A673 (cell line): ENCODE data around the gene NFATC3. TPM values are rescaled to one million over a fixed set of nuclear protein-coding genes. Genes with fewer than 3 reads are reported as not detected.
"Not testable (repeated sequence)": the region's sequence is repeated elsewhere in the genome, so short reads cannot be mapped to it uniquely, and the experiment has no call there.

Experiments
- BruUV-seq: library from RNA; stranded (reverse); fragments of 400-500 nt; replicated peaks from 2 replicates; lab custom pipeline; 2021; lab: Mats Ljungman, UMichigan
- CTCF ChIA-PET: fragments of 300-600 bp; sonication (Branson Sonifier 250); formaldehyde crosslinking; loops from one replicate; lab custom pipeline; 2022; ENCODE audit warnings: antibody characterized with exemption; lab: Charles Lee
- POLR2A ChIA-PET: fragments of 300-600 bp; sonication (Branson Sonifier 250); formaldehyde crosslinking; loops from one replicate; lab custom pipeline; 2022; ENCODE audit warnings: antibody characterized with exemption; ENCODE audit not compliant: low non-redundant PET; lab: Charles Lee
- DNase-seq: peaks from one replicate; pipeline ENCODE4 v3.0.0-alpha.2; 2015; ENCODE audit warnings: low spot score
- H3K27ac ChIP-seq: fragments of 200-600 bp; sonication (generic); 2 replicates; pipeline ENCODE4 v1.5.1; 2016; ENCODE audit warnings: mixed run types, low read depth, mild to moderate bottlenecking, mixed read lengths, antibody characterized with exemption, low read length; ENCODE audit not compliant: poor library complexity, severe bottlenecking
- H3K27me3 ChIP-seq: fragments of 200-600 bp; sonication (generic); replicated peaks from 2 replicates; pipeline ENCODE4 v1.6.1; 2017; ENCODE audit warnings: mixed run types, low read depth, mild to moderate bottlenecking, mixed read lengths, antibody characterized with exemption, low read length; ENCODE audit not compliant: insufficient read depth, poor library complexity
- H3K36me3 ChIP-seq: fragments of 200-600 bp; sonication (generic); 2 replicates; pipeline ENCODE4 v1.6.1; 2016; ENCODE audit warnings: mixed run types, mild to moderate bottlenecking, mixed read lengths, antibody characterized with exemption, low read length; ENCODE audit not compliant: insufficient read depth, poor library complexity, severe bottlenecking
- H3K4me1 ChIP-seq: fragments of 200-600 bp; sonication (generic); 2 replicates; pipeline ENCODE4 v1.6.1; 2017; ENCODE audit warnings: mixed run types, mild to moderate bottlenecking, mixed read lengths, antibody characterized with exemption, low read length; ENCODE audit not compliant: insufficient read depth, poor library complexity, severe bottlenecking
- H3K4me3 ChIP-seq: fragments of 200-600 bp; sonication (generic); 2 replicates; pipeline ENCODE4 v1.5.1; 2016; ENCODE audit warnings: low read depth, mixed run types, mild to moderate bottlenecking, mixed read lengths, low read length; ENCODE audit not compliant: poor library complexity, severe bottlenecking
- H3K9me3 ChIP-seq: fragments of 200-600 bp; sonication (generic); 2 replicates; pipeline ENCODE4 v1.6.1; 2016; ENCODE audit warnings: mixed run types, low read depth, mild to moderate bottlenecking, mixed read lengths, antibody characterized with exemption, low read length; ENCODE audit not compliant: poor library complexity, severe bottlenecking
- CTCF ChIP-seq: fragments of 300-800, 200-600 bp; sonication (generic); conservative IDR thresholded peaks from 2 replicates; pipeline ENCODE4 v1.5.1; 2017; ENCODE audit warnings: low read depth, mild to moderate bottlenecking, antibody characterized with exemption, low read length, moderate library complexity, mixed read lengths
- EZH2 ChIP-seq: fragments of 200-600 bp; sonication (generic); IDR thresholded peaks from 2 replicates; pipeline ENCODE4 v1.6.1; 2017; ENCODE audit warnings: borderline replicate concordance, low read depth, mild to moderate bottlenecking, mixed read lengths, antibody characterized with exemption, low read length; ENCODE audit not compliant: poor library complexity, severe bottlenecking
- intact Hi-C: fragments of 100-400 bp; cut with micrococcal nuclease; formaldehyde crosslinking; loops from one replicate; pipeline ENCODE4 v1.10.0; 2022; ENCODE audit not compliant: unreplicated experiment
- total RNA-seq: library from RNA; stranded (reverse); gene quantifications from 2 replicates; pipeline ENCODE4 v1.2.3, GENCODE V29; 2021

NFATC3 gene
- total RNA-seq, 1 experiment from 2014 or later: 56.0 TPM

GRCh38 chr16:68115851-68116250 lies 30.7 kb downstream of the NFATC3 start:
- Histone ChIP-seq H3K9me3 (peaks cover 5% of the 10 kb centered on the region), H3K36me3 (no peaks in the 10 kb centered on the region), H3K4me3 (no peak overlapping the region), H3K27ac (no peak overlapping the region), H3K27me3 (no peaks in the 10 kb centered on the region), H3K4me1 (no peaks in the 10 kb centered on the region)
- no TSS peak for BruUV-seq
- ChIA-PET CTCF (no interaction called here), POLR2A (no interaction called here)
- intact Hi-C loops: no loop called here
- no peak for DNase-seq
- TF ChIP-seq CTCF (no peak), EZH2 (no peak)

GRCh38 chr16:68116256-68116867 lies 31.2 kb downstream of the NFATC3 start:
- BruUV-seq: no TSS peak
- H3K4me1 ChIP-seq: no peaks in the 10 kb centered on the region
- H3K27me3 ChIP-seq: no peaks in the 10 kb centered on the region
- no peak overlapping the region for H3K4me3 ChIP-seq
- ChIA-PET POLR2A (no interaction called here), CTCF (no interaction called here)
- peaks cover under 1% of the 10 kb centered on the region for H3K9me3 ChIP-seq
- TF ChIP-seq EZH2: no peak
- TF ChIP-seq CTCF: peak; percentile 57
- intact Hi-C loops: no loop called here
- no peaks in the 10 kb centered on the region for H3K36me3 ChIP-seq
- DNase-seq: peak; percentile 39
- H3K27ac ChIP-seq: no peak overlapping the region

GRCh38 chr16:68117884-68118283 lies 32.7 kb downstream of the NFATC3 start:
- BruUV-seq: no TSS peak
- Histone ChIP-seq H3K9me3 (no peaks in the 10 kb centered on the region), H3K36me3 (no peaks in the 10 kb centered on the region), H3K27me3 (no peaks in the 10 kb centered on the region), H3K27ac (no peak overlapping the region), H3K4me3 (no peak overlapping the region), H3K4me1 (no peaks in the 10 kb centered on the region)
- DNase-seq: no peak
- TF ChIP-seq EZH2 (no peak), CTCF (no peak)
- CTCF ChIA-PET: no interaction called here
- intact Hi-C loops: no loop called here
- POLR2A ChIA-PET: no interaction called here

GRCh38 chr16:68118954-68119353 lies 33.8 kb downstream of the NFATC3 start:
- H3K36me3 ChIP-seq, BruUV-seq, POLR2A ChIA-PET, CTCF ChIA-PET, H3K27ac ChIP-seq, H3K4me1 ChIP-seq, H3K9me3 ChIP-seq, H3K4me3 ChIP-seq, H3K27me3 ChIP-seq, DNase-seq, intact Hi-C loops: not testable (repeated sequence)

- DNase-seq, POLR2A ChIA-PET, intact Hi-C loops, H3K9me3 ChIP-seq, H3K36me3 ChIP-seq, H3K27ac ChIP-seq, BruUV-seq, CTCF ChIA-PET, H3K4me1 ChIP-seq, H3K4me3 ChIP-seq, H3K27me3 ChIP-seq: not testable (repeated sequence)
Observed at GRCh38 chr16:68120496-68120895, 35.3 kb downstream of the NFATC3 start.
